ENCODE measurements around the gene TNFRSF1B. TPM values are rescaled to one million over a fixed set of nuclear protein-coding genes. Genes with fewer than 3 reads are reported as not detected.

Gene TNFRSF1B
- polyA plus RNA-seq, 2 donors = 1.8 to 3.4 TPM

DNA sequence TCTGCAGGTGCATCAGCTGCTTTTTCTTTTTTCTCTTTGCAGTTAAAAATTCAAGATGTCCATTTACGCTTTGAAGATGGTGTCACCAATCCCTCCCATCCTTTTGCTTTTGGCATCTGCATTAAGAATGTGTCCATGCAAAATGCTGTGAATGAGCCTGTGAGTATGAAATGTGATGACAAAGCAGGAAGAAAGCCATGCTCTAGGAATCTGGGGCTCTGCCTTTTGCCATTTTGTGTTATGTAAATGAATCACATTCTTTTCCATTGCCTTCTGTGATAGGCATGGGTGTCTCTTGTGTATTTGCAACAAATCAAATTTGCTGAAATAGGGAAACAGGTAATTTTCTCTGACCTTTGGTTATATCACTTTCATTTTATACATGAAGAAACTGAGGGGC, 82.4 kb downstream of the TNFRSF1B start:
- H3K9me3 ChIP-seq (ENCODE audit: control insufficient read depth in 2 of 2, insufficient read depth in 1 of 2, low read depth in 1 of 2, low read length in 1 of 2) = no peaks in the 10 kb centered on the region
- 96% methylated on average over 1 of the region's 1 CpG for WGBS, 2 donors
- H3K36me3 ChIP-seq (ENCODE audit: control insufficient read depth in 2 of 2, insufficient read depth in 2 of 2, low read length in 1 of 2) = peaks cover 13 to 21% of the 10 kb centered on the region in 2 donors

DNA sequence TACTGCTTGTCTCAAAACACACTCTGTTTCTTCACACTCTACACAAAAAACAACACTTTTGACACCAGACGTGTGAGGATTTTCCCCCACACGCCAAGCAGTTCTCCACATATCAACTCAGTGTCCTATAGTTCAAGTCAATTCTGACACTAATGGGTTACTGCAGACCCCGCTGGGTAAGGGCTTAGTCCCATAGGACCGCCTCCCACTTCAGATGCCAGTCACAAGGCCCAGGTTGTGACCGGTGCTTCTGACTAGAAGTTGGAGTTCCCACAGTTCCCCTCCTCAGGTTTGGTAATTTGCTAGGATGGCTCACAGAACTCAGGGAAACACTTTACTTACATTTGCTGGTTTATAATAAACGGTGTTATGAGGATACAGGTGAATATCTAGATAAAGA, 83.0 kb downstream of the TNFRSF1B start:
- Histone ChIP-seq H3K4me1 (ENCODE audit: control insufficient read depth in 2 of 2, insufficient read depth in 2 of 2, low read length in 1 of 2) (peaks cover 0 to 5% of the 10 kb centered on the region in 2 donors), H3K36me3 (ENCODE audit: control insufficient read depth in 2 of 2, insufficient read depth in 2 of 2, low read length in 1 of 2) (peaks cover 13 to 21% of the 10 kb centered on the region in 2 donors), H3K27me3 (ENCODE audit: control insufficient read depth in 1 of 2, insufficient read depth in 2 of 2, low read length in 2 of 2) (no peaks in the 10 kb centered on the region), H3K27ac (ENCODE audit: low read depth in 2 of 2, low read length in 1 of 2) (no peak overlapping the region), H3K4me3 (ENCODE audit: low read depth in 1 of 2, low read length in 2 of 2) (no peak overlapping the region), H3K9me3 (ENCODE audit: control insufficient read depth in 2 of 2, insufficient read depth in 1 of 2, low read depth in 1 of 2, low read length in 1 of 2) (no peaks in the 10 kb centered on the region)
- WGBS, 2 donors = 85 to 86% methylated on average over 6 of the region's 6 CpGs

More for the DNA sequence above, 82.4 kb downstream of the TNFRSF1B start:
- Histone ChIP-seq H3K4me1 (ENCODE audit: control insufficient read depth in 2 of 2, insufficient read depth in 2 of 2, low read length in 1 of 2) (peaks cover 0 to 5% of the 10 kb centered on the region in 2 donors), H3K4me3 (ENCODE audit: low read depth in 1 of 2, low read length in 2 of 2) (no peak overlapping the region), H3K27ac (ENCODE audit: low read depth in 2 of 2, low read length in 1 of 2) (no peak overlapping the region), H3K27me3 (ENCODE audit: control insufficient read depth in 1 of 2, insufficient read depth in 2 of 2, low read length in 2 of 2) (no peaks in the 10 kb centered on the region)

DNA sequence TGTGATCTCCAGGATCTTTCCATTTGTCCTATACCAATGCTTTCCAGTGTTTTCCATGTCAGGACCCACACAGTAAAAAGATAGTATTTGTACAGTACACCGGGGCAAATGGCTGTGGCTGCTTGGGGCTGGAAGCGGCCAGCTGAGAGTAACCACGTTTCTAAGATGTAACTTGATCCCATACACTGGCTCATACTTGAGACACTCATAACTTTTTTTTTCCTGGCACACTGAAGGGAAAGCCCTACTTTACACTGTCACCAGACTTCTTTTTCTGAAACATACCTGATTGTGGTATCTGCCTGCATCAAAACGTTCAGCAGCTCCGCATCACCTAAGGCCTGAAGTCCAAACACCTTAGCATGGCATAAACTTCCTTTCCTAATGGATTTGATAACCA, 84.7 kb downstream of the TNFRSF1B start:
- Histone ChIP-seq H3K4me3 (ENCODE audit: low read depth in 1 of 2, low read length in 2 of 2) (no peak overlapping the region), H3K27me3 (ENCODE audit: control insufficient read depth in 1 of 2, insufficient read depth in 2 of 2, low read length in 2 of 2) (no peaks in the 10 kb centered on the region), H3K4me1 (ENCODE audit: control insufficient read depth in 2 of 2, insufficient read depth in 2 of 2, low read length in 1 of 2) (no peaks in the 10 kb centered on the region), H3K36me3 (ENCODE audit: control insufficient read depth in 2 of 2, insufficient read depth in 2 of 2, low read length in 1 of 2) (peaks cover 13 to 25% of the 10 kb centered on the region in 2 donors), H3K9me3 (ENCODE audit: control insufficient read depth in 2 of 2, insufficient read depth in 1 of 2, low read depth in 1 of 2, low read length in 1 of 2) (no peaks in the 10 kb centered on the region), H3K27ac (ENCODE audit: low read depth in 2 of 2, low read length in 1 of 2) (no peak overlapping the region)
- WGBS, 2 donors = 74 to 76% methylated on average over 5 of the region's 5 CpGs

DNA sequence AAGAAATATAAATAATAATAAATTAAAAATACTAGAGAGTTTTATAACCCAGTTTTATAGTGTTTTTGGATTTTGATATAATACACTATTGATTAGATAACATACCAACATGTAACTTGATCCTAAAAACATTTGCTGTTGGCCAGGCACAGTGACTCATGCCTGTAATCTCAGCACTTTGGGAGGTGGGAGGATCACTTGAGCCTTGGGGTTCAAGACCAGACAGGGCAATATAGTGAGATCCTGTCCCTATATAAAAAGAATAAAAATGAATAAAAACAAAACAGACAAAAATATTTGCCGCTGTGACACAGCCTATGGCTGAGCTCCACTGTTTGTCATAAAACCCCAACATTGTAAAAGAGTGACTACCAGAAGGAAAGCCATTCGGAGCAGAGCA, 89.1 kb downstream of the TNFRSF1B start:
- Histone ChIP-seq H3K27ac (ENCODE audit: low read depth in 2 of 2, low read length in 1 of 2) (no peak overlapping the region), H3K9me3 (ENCODE audit: control insufficient read depth in 2 of 2, insufficient read depth in 1 of 2, low read depth in 1 of 2, low read length in 1 of 2) (no peaks in the 10 kb centered on the region), H3K4me3 (ENCODE audit: low read depth in 1 of 2, low read length in 2 of 2) (no peak overlapping the region), H3K27me3 (ENCODE audit: control insufficient read depth in 1 of 2, insufficient read depth in 2 of 2, low read length in 2 of 2) (no peaks in the 10 kb centered on the region), H3K4me1 (ENCODE audit: control insufficient read depth in 2 of 2, insufficient read depth in 2 of 2, low read length in 1 of 2) (no peaks in the 10 kb centered on the region), H3K36me3 (ENCODE audit: control insufficient read depth in 2 of 2, insufficient read depth in 2 of 2, low read length in 1 of 2) (peaks cover 17 to 30% of the 10 kb centered on the region in 2 donors)
- WGBS, 2 donors = 96 to 98% methylated on average over 2 of the region's 2 CpGs

DNA sequence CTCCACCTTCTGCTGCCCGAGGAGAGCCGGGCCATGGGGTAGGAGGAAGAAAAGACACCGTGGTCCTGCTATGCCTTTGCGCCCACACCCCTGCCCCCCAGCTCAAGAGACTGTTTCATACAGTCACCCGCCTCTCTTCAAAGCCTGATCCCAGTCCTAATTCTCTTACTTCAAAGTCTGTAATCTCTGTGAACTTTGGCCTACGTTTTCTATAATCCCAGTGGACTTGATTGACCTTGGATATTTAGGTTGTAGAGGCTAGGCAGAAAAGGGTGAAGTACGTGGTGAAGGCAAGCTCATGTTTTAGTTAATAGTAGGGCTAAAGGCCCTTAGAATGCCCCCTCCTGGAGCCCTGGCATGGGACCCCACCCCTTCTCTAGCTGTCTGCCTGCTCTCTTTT, 91.5 kb downstream of the TNFRSF1B start:
- H3K36me3 ChIP-seq (ENCODE audit: control insufficient read depth in 2 of 2, insufficient read depth in 2 of 2, low read length in 1 of 2) = peaks cover 15 to 28% of the 10 kb centered on the region in 2 donors
- no peak overlapping the region for H3K4me3 ChIP-seq (ENCODE audit: low read depth in 1 of 2, low read length in 2 of 2)
- no peaks in the 10 kb centered on the region for H3K9me3 ChIP-seq (ENCODE audit: control insufficient read depth in 2 of 2, insufficient read depth in 1 of 2, low read depth in 1 of 2, low read length in 1 of 2)
- no peak overlapping the region for H3K27ac ChIP-seq (ENCODE audit: low read depth in 2 of 2, low read length in 1 of 2)
- WGBS, 2 donors = 66 to 84% methylated on average over 7 of the region's 7 CpGs
- H3K27me3 ChIP-seq (ENCODE audit: control insufficient read depth in 1 of 2, insufficient read depth in 2 of 2, low read length in 2 of 2) = no peaks in the 10 kb centered on the region
- no peaks in the 10 kb centered on the region for H3K4me1 ChIP-seq (ENCODE audit: control insufficient read depth in 2 of 2, insufficient read depth in 2 of 2, low read length in 1 of 2)

Other genes starting within 250 kb of the TNFRSF1B start
- gene KIAA2013, start 240.6 kb upstream of the TNFRSF1B start, polyA plus RNA-seq = 10 to 100 TPM; 16.6 to 28.5 TPM
- gene PLOD1, start 232.3 kb upstream of the TNFRSF1B start, polyA plus RNA-seq = 10 to 100 TPM; 17.1 to 18.2 TPM
- 10 to 100 TPM; 31.8 to 50.7 TPM for gene MFN2, start 186.5 kb upstream of the TNFRSF1B start, polyA plus RNA-seq
- gene MIIP, start 147.5 kb upstream of the TNFRSF1B start, polyA plus RNA-seq = 10 to 100 TPM; 15.0 to 16.2 TPM
- gene TNFRSF8, start 103.7 kb upstream of the TNFRSF1B start, polyA plus RNA-seq = under 1 TPM; 0.14 TPM
- gene VPS13D, start 63.0 kb downstream of the TNFRSF1B start, polyA plus RNA-seq = 10 to 100 TPM; 26.3 to 36.9 TPM